Ovary (tissue), 3 donors: ENCODE measurements around the gene ARHGEF40.

Experiments
- EP300 ChIP-seq: sonication (generic); formaldehyde crosslinking; IDR thresholded peaks from one replicate; pipeline ENCODE4 v1.6.1; 2017; ENCODE audit warnings: antibody characterized with exemption
- POLR2A ChIP-seq: fragments of 450-650 bp; IDR thresholded peaks from one replicate; pipeline ENCODE4 v1.6.1; 2017; ENCODE audit warnings: antibody characterized with exemption, mild to moderate bottlenecking, moderate library complexity
- TF ChIP-seq, protein P1 (sequence below), 3 donors: fragments of 450-650 bp in 2 of 3; fragments of 200-600 bp in 1 of 3; IDR thresholded peaks; one replicate each; pipeline versions ENCODE4 v1.5.1 to v1.8.0; 2016 to 2022; ENCODE audit warnings: antibody characterized with exemption in 3 of 3, mild to moderate bottlenecking in 1 of 3
- donor health status: DM: no; HTN: no; CAD: no.

DNA sequence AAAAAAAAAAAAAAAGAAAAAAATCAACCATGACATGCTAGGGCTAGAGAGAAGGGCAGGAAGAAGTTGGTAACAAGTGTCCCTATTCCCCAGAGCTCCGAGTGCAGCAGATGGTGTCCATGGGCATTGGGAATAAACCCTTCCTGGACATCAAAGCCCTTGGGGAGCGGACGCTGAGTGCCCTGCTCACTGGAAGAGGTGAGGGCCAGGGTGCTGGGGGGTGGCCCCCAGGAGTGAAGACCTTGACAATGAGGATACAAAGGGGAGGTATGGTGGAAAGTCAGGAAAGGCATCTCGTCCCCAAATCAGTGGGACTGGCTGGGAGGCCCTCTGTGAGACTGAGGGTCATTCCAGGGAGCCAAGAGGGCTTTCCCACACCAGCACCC is 16.8 kb downstream of the ARHGEF40 start:
- TF ChIP-seq, protein P1, sequence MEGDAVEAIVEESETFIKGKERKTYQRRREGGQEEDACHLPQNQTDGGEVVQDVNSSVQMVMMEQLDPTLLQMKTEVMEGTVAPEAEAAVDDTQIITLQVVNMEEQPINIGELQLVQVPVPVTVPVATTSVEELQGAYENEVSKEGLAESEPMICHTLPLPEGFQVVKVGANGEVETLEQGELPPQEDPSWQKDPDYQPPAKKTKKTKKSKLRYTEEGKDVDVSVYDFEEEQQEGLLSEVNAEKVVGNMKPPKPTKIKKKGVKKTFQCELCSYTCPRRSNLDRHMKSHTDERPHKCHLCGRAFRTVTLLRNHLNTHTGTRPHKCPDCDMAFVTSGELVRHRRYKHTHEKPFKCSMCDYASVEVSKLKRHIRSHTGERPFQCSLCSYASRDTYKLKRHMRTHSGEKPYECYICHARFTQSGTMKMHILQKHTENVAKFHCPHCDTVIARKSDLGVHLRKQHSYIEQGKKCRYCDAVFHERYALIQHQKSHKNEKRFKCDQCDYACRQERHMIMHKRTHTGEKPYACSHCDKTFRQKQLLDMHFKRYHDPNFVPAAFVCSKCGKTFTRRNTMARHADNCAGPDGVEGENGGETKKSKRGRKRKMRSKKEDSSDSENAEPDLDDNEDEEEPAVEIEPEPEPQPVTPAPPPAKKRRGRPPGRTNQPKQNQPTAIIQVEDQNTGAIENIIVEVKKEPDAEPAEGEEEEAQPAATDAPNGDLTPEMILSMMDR (IDR thresholded peaks at IDR 0.05) = no peak
- TF ChIP-seq EP300 (no peak), POLR2A (no peak)
